ENCODE measurements around the gene IGSF21. TPM values are rescaled to one million over a fixed set of nuclear protein-coding genes. Genes with fewer than 3 reads are reported as not detected.

Gene IGSF21
- total RNA-seq, 1 donor from 2014 or later = 0.35 TPM

DNA sequence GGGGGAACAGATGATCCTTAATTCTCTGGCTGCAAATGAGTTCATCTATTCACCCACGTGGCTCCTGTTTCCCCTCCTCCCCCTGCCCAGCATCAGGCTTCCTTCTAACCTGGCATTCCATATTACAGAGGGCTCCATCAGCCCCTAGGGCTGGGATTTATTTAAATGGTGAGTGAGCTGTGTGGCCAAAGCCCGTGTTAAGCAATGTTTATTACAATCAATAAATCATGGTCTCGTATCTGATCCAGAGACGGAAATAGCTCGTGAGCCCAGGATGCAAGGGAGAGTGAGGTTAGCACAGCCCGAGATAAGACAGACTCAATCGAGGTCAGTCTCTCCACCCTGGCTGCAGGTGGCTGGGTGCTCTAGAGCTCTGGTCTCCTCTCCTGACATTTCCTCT, 43.1 kb upstream of the IGSF21 start:
- Mint-ChIP-seq H3K36me3 (ENCODE audit: low read depth) (no peaks in the 10 kb centered on the region), H3K4me1 (no peaks in the 10 kb centered on the region), H3K27ac (ENCODE audit: unreplicated experiment) (no peak overlapping the region), H3K27me3 (ENCODE audit: low read depth) (peaks cover 52% of the 10 kb centered on the region), H3K9me3 (no peaks in the 10 kb centered on the region), H3K4me3 (no peak overlapping the region)
- TF ChIP-seq, protein P1, sequence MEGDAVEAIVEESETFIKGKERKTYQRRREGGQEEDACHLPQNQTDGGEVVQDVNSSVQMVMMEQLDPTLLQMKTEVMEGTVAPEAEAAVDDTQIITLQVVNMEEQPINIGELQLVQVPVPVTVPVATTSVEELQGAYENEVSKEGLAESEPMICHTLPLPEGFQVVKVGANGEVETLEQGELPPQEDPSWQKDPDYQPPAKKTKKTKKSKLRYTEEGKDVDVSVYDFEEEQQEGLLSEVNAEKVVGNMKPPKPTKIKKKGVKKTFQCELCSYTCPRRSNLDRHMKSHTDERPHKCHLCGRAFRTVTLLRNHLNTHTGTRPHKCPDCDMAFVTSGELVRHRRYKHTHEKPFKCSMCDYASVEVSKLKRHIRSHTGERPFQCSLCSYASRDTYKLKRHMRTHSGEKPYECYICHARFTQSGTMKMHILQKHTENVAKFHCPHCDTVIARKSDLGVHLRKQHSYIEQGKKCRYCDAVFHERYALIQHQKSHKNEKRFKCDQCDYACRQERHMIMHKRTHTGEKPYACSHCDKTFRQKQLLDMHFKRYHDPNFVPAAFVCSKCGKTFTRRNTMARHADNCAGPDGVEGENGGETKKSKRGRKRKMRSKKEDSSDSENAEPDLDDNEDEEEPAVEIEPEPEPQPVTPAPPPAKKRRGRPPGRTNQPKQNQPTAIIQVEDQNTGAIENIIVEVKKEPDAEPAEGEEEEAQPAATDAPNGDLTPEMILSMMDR (conservative IDR thresholded peaks at IDR 0.05) = no peak
- no peak for DNase-seq (ENCODE audit: low read depth, low spot score)

DNA sequence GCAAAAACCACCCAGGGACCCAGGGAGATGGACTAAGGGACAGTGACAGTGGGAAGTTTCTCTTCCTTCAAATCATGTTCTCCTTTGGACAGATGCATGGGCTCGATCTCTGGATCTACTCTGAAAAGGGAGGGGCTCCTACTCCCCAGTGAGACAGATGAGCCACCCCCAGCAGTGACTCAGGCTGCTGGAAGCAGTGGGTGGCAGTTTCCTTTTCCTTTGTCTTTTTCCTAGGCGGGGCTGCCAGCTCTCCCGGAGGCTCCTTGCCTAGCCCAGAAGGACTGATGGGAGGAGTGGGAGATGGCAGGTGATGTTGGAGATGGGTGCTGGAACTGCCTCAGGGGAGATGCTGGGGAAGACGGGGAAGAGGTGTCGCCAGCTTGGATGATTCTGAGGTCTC, 41.0 kb upstream of the IGSF21 start:
- Mint-ChIP-seq H3K9me3 (no peaks in the 10 kb centered on the region), H3K36me3 (ENCODE audit: low read depth) (no peaks in the 10 kb centered on the region), H3K4me1 (no peaks in the 10 kb centered on the region), H3K27me3 (ENCODE audit: low read depth) (peaks cover 45% of the 10 kb centered on the region), H3K4me3 (no peak overlapping the region), H3K27ac (ENCODE audit: unreplicated experiment) (no peak overlapping the region)
- TF ChIP-seq, protein P1 (conservative IDR thresholded peaks at IDR 0.05) = no peak
- DNase-seq (ENCODE audit: low read depth, low spot score) = no peak

DNA sequence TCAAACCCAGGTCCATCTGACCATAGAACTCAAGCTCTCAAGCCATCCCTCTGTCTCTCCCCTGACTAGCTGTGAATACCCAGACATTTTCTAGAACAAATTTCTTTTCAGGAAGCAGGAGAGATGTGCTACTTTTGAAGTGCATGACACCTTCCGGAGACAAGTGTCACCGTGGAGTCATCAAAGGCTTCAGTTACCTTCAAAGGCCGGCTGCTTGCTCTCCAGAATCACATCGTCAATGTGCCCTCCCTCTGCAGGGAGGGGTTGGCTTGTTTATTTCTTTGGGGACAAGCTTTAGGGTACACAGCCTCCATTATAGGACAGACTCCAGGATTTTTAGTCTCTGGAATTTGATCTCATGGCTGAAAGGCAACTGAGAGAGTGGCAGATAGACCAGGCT, 37.7 kb upstream of the IGSF21 start:
- Mint-ChIP-seq H3K4me3 (no peak overlapping the region), H3K27me3 (ENCODE audit: low read depth) (peaks cover 42% of the 10 kb centered on the region), H3K4me1 (no peaks in the 10 kb centered on the region), H3K36me3 (ENCODE audit: low read depth) (no peaks in the 10 kb centered on the region), H3K9me3 (no peaks in the 10 kb centered on the region), H3K27ac (ENCODE audit: unreplicated experiment) (no peak overlapping the region)
- TF ChIP-seq, protein P1 (conservative IDR thresholded peaks at IDR 0.05) = no peak
- no peak for DNase-seq (ENCODE audit: low read depth, low spot score)

DNA sequence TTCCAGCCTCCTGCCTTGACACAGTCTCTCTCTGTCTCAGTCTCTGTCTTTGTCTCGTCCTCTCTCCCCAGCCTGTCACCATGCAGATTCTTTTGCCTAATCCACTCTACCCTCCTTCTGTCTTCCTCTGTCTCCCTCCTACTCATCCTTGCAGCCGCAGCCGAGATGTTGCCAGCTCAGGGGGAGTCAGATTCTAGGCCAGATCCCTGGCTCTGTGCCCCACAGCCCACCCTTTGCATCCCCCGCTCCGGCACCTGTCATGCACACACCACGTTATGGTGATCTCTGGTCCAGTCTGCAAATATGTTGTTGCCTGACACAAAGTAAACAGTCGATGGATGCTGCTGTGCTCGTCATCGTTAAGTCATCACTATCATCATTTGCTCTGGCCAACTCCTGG, 35.5 kb upstream of the IGSF21 start:
- Mint-ChIP-seq H3K9me3 (no peaks in the 10 kb centered on the region), H3K27ac (ENCODE audit: unreplicated experiment) (no peak overlapping the region), H3K4me3 (no peak overlapping the region), H3K36me3 (ENCODE audit: low read depth) (no peaks in the 10 kb centered on the region), H3K4me1 (no peaks in the 10 kb centered on the region), H3K27me3 (ENCODE audit: low read depth) (peaks cover 29% of the 10 kb centered on the region)
- no peak for DNase-seq (ENCODE audit: low read depth, low spot score)
- TF ChIP-seq, protein P1 (conservative IDR thresholded peaks at IDR 0.05) = no peak

DNA sequence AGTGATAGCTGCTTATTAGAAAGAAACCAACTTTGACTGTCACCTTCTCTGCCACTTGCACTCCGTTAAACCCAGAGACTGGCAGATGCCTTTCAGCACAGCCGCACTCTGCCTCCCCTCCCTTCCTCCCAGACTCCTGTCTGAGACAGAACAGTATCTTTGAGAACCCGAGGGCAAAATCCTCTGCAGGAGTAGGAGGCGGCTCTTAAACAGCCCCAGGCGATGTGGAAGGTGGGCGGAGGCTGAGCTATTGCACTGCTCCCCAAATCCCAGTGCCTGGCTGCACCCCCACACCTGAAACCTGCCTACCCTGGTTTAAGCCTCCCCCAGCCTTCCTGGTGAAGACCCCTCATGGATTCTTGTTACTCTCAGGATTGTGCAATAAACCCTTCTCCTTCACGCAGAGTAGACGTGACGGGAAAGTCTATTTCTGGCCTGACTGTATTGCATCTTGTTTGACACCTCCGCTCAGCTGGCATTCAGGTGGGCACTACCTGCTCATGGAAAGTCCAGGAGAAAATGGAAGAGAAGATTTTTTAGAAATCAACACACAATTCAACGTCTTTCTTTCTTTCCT, 34.4 kb upstream of the IGSF21 start:
- H3K4me1 Mint-ChIP-seq = no peaks in the 10 kb centered on the region

More for the DNA sequence above, 34.4 kb upstream of the IGSF21 start:
- H3K4me3 Mint-ChIP-seq = no peak overlapping the region
- H3K9me3 Mint-ChIP-seq = no peaks in the 10 kb centered on the region
- TF ChIP-seq, protein P1 (conservative IDR thresholded peaks at IDR 0.05) = no peak
- H3K36me3 Mint-ChIP-seq (ENCODE audit: low read depth) = no peaks in the 10 kb centered on the region
- H3K27me3 Mint-ChIP-seq (ENCODE audit: low read depth) = peaks cover 27% of the 10 kb centered on the region
- no peak overlapping the region for H3K27ac Mint-ChIP-seq (ENCODE audit: unreplicated experiment)
- no peak for DNase-seq (ENCODE audit: low read depth, low spot score)
